T47D (cell line): ENCODE results near the gene KCNG3.

ENCODE experiments used
- DNase-seq, 2 experiments: peaks; one replicate each; pipeline versions ENCODE4 v3.0.0 to v3.0.0-alpha.2; 2011 to 2012; ENCODE audit warnings: low read depth in 1 of 2, low spot score in 1 of 2
- JUND ChIP-seq: IDR thresholded peaks from 2 replicates; pipeline ENCODE4 v1.6.1; 2012; ENCODE audit warnings: low read depth
- in situ Hi-C: cut with HindIII; loops from 2 replicates; pipeline ENCODE4 v1.10.0; 2016; ENCODE audit warnings: low sequenced_read_pairs, low pct_unique_long_range_greater_than_20kb

Gene KCNG3

DNA sequence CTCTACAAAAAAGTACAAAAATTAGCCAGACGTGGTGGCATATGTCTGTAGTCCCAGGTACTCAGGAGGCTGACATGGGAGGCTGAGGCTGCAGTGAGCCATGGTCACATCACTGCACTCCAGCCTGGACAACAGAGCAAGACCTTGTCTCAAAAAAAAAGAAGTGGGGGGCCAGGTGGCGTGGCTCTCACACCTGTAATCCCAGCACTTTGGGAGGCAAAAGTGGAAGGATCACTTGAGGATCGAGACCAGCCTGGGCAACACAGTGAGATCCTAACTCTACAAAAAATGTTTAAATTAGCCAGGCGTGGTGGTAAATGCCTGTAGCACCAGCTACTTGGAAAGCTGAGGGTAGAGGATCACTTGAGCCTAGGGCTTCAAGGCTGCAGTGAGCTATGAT is 23.1 kb downstream of the KCNG3 start:
- no peak for DNase-seq
- no peak for TF ChIP-seq JUND
- in situ Hi-C loops: no loop called here

DNA sequence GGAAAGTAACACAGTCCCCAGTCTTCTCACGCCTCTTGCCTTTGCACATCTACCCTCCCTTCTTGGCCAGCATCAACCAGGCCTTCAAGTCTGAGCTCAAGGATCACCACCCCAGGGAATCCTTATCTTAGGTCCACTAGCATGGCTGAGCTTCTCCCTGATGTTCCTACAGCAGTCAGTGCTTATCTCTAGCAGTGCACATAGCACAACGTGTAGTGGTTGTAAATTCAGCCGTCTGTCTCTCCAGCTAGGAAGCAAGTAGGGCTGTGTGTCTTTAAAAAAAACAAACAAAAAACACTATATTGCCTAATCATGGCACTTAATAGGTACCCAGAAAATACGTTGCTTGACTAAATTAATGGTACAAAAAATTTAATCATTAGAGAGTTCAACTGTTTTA is 29.2 kb downstream of the KCNG3 start:
- in situ Hi-C loops: no loop called here
- TF ChIP-seq JUND: no peak
- no peak for DNase-seq

DNA sequence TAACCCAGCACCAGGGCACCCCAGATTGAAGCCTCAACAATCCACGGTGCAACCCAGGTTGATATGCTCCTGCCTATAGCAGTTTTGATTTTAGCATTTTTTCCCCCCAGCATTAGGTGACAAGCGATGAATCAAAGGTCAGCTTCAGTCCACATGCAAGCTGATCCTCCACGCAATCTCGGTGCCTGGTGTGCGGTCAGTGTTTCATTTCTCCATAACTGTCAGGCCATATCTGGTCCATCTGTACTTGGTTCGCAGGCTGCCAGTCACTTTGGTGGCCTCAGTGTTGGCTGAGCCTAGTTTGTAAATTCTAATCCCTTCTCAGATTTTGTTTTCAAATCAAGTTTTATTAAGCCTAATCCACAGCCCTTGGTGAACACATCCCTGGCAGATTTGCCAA is 30.2 kb downstream of the KCNG3 start:
- TF ChIP-seq JUND: no peak
- in situ Hi-C loops: no loop called here
- no peak for DNase-seq

DNA sequence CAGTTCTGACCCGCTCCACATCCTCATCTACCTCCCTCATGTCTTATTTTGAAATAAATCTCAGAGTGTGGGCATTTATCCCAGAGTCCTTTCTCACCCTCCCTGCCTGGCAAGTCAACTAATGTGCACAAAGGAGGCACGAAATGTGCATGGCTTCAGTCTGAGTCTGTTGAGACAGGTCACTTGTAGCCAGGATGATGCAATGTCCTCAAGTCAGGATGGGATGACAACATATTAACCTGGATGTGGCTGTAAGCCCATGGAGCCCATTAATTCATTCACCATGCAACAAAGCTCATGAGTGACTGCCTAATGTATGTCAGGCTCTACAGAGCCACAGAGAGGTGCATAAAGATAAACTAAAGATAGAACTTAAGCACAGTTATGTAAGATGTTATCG is 34.5 kb downstream of the KCNG3 start:
- in situ Hi-C loops: no loop called here
- TF ChIP-seq JUND: no peak
- DNase-seq: no peak

DNA sequence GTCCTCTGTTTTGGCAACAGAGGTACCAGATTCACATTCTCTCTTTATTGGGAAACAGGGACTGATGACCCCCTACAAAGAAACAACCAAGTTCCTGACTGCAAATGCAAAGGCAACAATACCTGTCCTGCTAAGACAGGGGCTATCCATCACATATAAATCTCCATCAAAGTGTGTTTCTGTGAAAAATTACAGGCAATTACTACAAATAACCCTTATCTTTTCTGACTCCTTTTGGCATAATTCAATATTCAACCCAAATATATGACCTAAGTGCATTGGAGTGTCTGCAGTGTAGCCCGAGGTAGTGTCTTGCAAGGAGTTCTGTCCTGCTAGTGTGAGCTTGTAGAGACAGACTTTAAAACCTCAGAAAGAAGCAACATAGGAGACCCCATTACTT is 35.4 kb downstream of the KCNG3 start:
- no peak for TF ChIP-seq JUND
- DNase-seq: no peak
- in situ Hi-C loops: no loop called here

DNA sequence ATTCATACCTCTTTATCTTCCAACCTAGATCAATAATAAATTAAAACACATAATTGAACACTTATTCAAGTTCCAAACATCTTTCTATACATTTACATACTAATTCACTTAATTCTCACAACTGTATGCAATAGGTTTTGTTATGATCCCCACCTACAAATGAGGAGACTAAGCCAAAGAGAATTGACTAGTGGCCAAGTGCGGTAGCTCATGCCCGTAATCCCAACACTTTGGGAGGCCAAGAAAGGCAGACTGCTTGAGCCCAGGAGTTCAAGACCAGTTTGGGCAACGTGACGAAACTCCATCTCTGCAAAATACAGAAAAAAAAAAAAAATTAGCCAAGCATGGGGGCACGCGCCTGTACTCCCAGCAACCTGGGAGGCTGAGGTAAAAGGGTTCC is 36.8 kb downstream of the KCNG3 start:
- no peak for TF ChIP-seq JUND
- peak in 1 of 2 experiments; percentile 13 for DNase-seq
- in situ Hi-C loops: no loop called here

DNA sequence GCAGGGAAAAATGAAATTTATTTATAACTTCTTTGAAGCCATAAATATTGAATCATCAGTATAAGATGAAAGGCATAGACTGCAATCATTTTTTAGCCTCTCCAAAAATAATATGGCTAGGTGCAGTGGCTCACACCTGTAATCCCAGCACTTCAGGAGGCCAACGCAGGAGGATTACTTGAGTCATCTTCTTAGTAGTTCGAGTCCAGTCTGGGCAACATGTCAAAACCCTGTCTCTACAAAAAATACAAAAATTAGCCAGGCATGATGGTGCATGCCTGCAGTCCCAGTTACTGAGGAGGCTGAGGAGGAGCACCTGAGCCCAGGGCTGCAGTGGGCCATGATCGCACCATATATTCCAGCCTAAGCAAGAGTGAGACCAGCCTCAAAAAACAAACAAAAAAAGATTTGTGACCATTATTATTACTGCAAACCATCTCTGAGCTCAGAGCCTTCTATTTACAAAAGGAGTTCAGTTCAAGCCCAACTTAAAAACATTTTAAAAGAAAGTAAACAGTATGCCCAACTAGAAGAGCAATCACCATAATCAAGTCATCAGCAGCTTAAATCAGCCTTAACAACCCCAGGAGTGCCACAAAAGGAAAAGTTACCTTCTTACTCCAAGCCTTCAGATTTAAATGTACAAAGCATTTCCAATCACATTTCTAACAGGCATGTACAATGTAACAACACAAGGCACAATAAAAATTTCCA is 37.5 kb downstream of the KCNG3 start:
- in situ Hi-C loops: no loop called here
- DNase-seq: no peak
- TF ChIP-seq JUND: no peak

DNA sequence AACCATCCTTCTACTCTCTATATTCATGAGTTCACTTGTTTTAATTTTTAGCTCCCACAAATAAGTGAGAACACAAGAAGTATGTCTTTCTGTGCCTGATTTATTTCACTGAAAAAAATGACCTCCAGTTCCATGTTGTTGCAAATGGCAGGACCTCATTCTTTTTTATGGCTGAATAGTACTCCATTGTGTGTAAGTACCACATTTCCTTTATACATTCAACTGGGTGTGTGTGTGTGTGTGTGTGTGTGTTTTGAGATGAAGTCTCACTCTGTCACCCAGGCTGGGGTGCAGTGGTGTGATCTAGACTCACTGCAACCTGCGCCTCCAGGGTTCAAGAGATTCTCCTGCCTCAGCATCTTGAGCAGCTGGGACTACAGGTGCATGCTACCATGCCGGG is 41.2 kb downstream of the KCNG3 start:
- DNase-seq: no peak
- in situ Hi-C loops: no loop called here
- no peak for TF ChIP-seq JUND

DNA sequence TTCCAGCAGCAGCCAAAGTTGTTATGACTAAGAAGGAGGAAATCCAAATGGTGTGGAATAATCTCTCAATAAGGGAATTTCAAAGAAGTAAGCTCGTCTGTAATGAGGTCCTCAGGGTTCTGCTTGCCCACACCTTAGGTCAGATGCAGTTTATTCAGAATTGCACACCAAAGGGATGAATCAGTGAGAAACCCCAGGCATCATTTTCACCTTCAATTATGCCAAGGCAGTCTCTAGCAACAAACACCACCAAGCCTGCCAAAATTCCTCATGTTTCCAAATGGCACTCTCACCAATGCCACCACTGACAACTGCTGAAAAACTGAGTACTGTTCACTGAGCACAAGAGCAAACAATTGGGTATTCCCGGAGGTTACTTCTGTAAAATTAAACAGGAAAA is 43.6 kb downstream of the KCNG3 start:
- in situ Hi-C loops: no loop called here

DNA sequence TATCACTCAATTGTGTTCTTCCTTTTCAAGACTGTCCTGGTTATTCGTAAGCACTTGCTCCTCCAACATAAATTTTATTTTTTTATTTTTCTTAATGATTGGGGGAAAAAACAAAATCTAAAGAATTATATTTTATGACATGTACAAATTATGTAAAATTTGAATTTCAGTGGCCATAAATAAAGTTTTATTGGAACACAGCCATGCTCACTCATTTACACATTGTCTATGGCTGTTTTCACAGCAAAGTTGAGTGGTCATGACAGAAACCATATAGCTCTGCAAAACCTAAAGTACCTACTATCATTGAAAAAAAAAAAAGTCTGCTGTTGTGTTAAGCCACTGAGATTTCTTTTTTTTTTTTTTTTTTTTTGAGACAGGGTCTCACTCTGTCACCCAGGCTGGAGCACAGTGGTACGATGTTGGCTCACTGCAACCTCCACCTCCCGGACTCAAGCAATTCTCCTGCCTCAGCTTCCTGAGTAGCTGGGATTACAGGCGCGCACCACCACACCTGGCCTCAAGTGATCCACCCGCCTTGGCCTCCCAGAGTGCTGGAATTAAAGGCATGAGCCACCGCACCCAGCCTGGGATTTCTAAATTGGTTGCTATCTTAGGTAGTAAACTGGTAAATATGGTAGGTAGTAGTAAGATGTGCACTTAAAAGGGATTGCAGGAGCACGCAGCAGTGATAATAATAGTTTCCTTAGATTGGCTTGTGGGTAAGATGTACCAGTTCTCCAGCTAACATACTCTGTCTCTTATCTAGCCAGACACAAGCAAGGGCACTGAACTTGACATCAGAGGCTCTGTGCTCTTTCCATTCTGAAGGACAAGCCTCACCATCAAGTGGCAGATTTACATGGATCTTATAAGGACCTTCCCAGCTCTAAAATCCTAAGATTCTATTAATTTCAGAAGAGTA is 44.4 kb downstream of the KCNG3 start:
- in situ Hi-C loops: no loop called here
- DNase-seq: no peak
- no peak for TF ChIP-seq JUND

More for the DNA sequence above, 43.6 kb downstream of the KCNG3 start:
- no peak for DNase-seq
- TF ChIP-seq JUND: no peak

DNA sequence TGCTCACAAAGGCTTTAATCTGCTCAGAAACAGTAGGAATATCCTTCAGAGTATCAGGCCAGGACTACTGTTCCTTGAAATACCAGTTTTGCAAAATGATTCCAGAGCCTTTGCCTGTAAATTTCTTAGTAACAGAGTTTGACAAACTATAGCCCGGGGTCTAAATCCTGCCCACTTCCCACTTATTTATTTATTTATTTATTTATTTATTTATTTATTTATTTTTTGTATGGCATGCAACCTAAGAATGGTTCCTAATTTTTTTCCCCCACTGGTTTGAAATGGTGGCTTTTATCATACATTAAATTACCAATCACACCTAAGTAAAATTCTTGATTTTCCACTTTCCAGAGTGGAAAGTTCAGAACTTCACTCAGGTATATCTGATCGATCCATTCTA is 45.6 kb downstream of the KCNG3 start:
- no peak for DNase-seq
- TF ChIP-seq JUND: no peak
- in situ Hi-C loops: no loop called here

DNA sequence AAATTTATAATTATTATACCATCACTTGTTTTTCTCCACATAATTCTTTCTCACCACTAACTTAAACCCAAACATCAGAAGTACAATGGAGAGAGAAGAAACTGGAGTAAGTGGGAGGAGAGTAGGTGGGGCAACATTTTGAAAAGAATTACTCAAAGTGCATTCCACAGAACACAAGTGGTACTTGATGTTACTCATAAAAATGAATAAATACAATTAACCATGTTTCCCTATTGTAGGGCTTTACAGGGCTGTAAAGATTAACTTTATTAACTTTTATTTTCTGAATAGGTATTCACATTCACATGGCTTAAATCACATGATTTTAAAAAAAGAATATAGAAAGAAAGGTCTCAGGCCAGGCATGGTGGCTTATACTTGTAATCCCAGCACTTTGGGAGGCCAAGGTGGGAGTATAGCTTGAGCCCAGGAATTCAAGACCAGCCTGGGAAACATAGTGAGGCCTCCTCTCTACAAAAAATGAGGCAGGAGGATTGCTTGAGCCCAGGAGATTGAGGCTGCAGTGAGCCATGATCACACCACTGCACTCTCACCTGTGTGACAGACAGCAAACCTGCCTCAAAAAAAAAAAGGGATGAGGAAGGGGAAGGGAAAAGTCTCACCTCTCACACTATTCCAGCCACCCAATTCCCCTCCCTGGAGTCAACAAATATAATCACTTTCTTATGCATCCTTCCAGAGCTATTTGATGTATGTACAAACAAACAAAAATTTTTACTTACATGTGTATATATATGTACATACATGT is 47.1 kb downstream of the KCNG3 start:
- in situ Hi-C loops: no loop called here
- TF ChIP-seq JUND: no peak
- no peak for DNase-seq

DNA sequence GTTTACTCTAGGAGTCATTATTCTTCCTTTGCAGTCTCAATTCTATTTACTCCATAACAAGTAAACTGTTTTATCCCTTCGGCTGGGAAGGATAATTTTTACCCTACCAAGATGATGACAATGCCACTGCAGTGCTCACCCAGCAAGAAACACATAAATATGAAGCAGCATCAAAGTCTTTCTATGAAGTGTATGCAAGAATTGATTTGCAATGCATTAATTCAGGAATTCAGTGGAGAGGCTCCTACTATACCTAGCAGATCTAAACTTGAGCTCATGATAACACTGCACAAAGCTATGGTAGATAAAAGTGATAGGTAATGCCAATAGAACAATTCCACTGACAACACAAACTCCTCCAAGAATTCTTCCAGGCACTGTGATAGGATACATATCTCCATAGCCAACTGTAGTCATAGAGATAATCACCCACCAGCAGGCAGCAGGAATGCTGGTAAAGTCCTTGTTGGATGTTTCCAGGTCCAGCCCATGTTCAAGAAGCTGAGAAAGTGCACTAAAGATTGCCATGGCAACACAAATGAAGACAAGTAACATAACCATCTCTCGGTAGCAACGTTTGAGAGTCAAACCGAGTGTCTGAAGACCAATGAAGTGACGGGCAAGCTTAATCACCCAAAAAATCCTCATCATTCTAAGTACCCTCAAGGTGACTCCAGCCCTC is 49.9 kb downstream of the KCNG3 start:
- in situ Hi-C loops: no loop called here
- TF ChIP-seq JUND: no peak
- no peak for DNase-seq
